Measurements from ENCODE around the gene PRKAR2B.

The PRKAR2B gene

DNA sequence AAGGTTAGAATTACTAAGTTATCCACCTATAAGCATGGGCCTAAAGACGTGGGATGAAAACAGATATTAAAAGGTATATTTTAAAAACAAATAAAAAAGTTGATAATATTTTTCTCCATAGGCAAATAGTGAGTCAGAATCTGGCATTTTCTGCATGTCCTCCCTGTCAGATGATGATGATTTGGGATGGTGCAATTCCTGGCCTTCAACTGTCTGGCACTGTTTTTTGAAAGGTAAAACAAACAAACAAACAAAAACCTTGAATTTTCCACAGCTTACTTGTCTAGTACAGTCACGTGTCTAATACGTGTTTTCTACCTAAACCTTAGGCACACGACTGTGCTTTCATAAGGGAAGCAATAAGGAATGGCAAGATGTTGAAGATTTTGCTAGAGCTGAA, 141.7 kb downstream of the PRKAR2B start:
- H3K4me1 ChIP-seq (ENCODE audit: control insufficient read depth in 5 of 5, insufficient read depth in 5 of 5, low read length in 5 of 5) = peaks cover 0 to 16% (median 5%) of the 10 kb centered on the region in 5 donors
- no peak overlapping the region for H3K9ac ChIP-seq (ENCODE audit: low read length in 5 of 5)
- no peak overlapping the region for H3K4me3 ChIP-seq (ENCODE audit: low read depth in 1 of 5, low read length in 5 of 5)
- no peaks in the 10 kb centered on the region for H3K9me3 ChIP-seq (ENCODE audit: control insufficient read depth in 5 of 5, low read length in 5 of 5)
- peaks cover 62 to 90% (median 86%) of the 10 kb centered on the region in 5 donors for H3K36me3 ChIP-seq (ENCODE audit: control insufficient read depth in 5 of 5, insufficient read depth in 5 of 5, low read length in 5 of 5)
- H3K27ac ChIP-seq (ENCODE audit: low read depth, low read length) = no peak overlapping the region
- no peaks in the 10 kb centered on the region for H3K27me3 ChIP-seq (ENCODE audit: control insufficient read depth in 5 of 5, insufficient read depth in 4 of 5, low read length in 5 of 5)

DNA sequence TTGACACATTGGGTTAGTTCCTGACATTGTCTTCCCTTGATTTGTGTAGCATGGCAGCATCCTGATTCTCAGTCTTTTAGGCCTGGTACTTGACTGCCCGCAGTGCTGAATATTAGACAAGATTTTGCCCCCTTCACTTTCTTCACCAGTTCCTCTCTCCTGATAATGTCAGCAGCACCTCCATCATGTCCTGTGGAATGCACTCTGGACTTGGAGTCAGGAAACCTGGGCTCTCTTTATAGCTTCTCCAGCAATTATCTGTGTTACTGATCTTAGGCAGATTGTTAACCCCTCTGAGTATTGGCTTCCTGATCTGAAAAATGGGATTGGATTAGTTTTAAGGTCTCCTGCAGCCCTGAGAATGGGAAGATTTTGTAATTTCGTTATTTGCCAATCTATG, 143.3 kb downstream of the PRKAR2B start:
- H3K36me3 ChIP-seq (ENCODE audit: control insufficient read depth in 5 of 5, insufficient read depth in 5 of 5, low read length in 5 of 5) = peaks cover 69 to 93% (median 90%) of the 10 kb centered on the region in 5 donors

DNA sequence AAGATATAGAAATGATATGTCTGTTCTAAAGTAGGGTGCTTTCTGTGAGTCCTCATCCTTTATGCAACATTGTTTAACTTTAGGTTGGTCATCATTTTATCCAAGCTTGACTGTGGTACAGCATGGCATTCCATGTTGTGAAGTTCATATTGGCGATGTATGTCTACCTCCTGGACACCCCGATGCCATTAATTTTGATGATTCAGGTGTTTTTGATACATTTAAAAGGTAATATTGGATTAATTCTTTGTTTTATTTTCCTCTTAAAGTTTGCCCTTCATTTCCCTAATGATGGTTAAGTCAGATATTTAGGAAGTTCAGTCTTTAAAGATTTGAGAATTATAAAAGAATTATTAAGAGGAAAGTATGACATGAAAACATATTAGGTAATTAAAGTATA, 145.6 kb downstream of the PRKAR2B start:
- Histone ChIP-seq H3K4me3 (ENCODE audit: low read depth in 1 of 5, low read length in 5 of 5) (no peak overlapping the region), H3K9ac (ENCODE audit: low read length in 5 of 5) (no peak overlapping the region), H3K4me1 (ENCODE audit: control insufficient read depth in 5 of 5, insufficient read depth in 5 of 5, low read length in 5 of 5) (peaks cover 0 to 21% (median 5%) of the 10 kb centered on the region in 5 donors), H3K27me3 (ENCODE audit: control insufficient read depth in 5 of 5, insufficient read depth in 4 of 5, low read length in 5 of 5) (no peaks in the 10 kb centered on the region), H3K27ac (ENCODE audit: low read depth, low read length) (no peak overlapping the region), H3K9me3 (ENCODE audit: control insufficient read depth in 5 of 5, low read length in 5 of 5) (no peaks in the 10 kb centered on the region), H3K36me3 (ENCODE audit: control insufficient read depth in 5 of 5, insufficient read depth in 5 of 5, low read length in 5 of 5) (peaks cover 60 to 93% (median 81%) of the 10 kb centered on the region in 5 donors)

More for the DNA sequence above, 143.3 kb downstream of the PRKAR2B start:
- Histone ChIP-seq H3K27me3 (ENCODE audit: control insufficient read depth in 5 of 5, insufficient read depth in 4 of 5, low read length in 5 of 5) (no peaks in the 10 kb centered on the region), H3K9ac (ENCODE audit: low read length in 5 of 5) (no peak overlapping the region), H3K4me3 (ENCODE audit: low read depth in 1 of 5, low read length in 5 of 5) (no peak overlapping the region), H3K9me3 (ENCODE audit: control insufficient read depth in 5 of 5, low read length in 5 of 5) (no peaks in the 10 kb centered on the region), H3K4me1 (ENCODE audit: control insufficient read depth in 5 of 5, insufficient read depth in 5 of 5, low read length in 5 of 5) (peaks cover 0 to 16% (median 5%) of the 10 kb centered on the region in 5 donors), H3K27ac (ENCODE audit: low read depth, low read length) (no peak overlapping the region)

DNA sequence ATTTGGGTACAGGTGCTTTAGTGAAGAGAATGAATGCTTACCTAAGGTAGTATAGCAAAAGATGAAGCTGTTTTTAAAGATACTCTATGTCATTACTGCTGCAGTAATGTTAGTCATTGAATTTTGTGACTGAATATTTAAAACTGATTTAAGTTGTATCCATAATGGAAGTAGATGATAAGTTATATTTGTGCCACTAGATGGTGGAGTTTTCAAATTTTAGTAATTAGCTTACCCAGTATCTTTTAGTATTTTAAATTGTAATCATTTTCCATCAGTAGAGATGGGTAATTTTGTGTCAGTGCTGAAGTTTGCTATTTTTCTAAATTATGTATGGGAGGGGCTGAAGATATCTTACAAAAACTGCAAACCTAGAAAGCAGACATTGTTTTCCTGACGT, 149.5 kb downstream of the PRKAR2B start:
- Histone ChIP-seq H3K4me1 (ENCODE audit: control insufficient read depth in 5 of 5, insufficient read depth in 5 of 5, low read length in 5 of 5) (peaks cover 0 to 9% (median 0%) of the 10 kb centered on the region in 5 donors), H3K27ac (ENCODE audit: low read depth, low read length) (no peak overlapping the region), H3K36me3 (ENCODE audit: control insufficient read depth in 5 of 5, insufficient read depth in 5 of 5, low read length in 5 of 5) (peaks cover 60 to 91% (median 71%) of the 10 kb centered on the region in 5 donors), H3K27me3 (ENCODE audit: control insufficient read depth in 5 of 5, insufficient read depth in 4 of 5, low read length in 5 of 5) (no peaks in the 10 kb centered on the region), H3K4me3 (ENCODE audit: low read depth in 1 of 5, low read length in 5 of 5) (no peak overlapping the region), H3K9me3 (ENCODE audit: control insufficient read depth in 5 of 5, low read length in 5 of 5) (no peaks in the 10 kb centered on the region), H3K9ac (ENCODE audit: low read length in 5 of 5) (no peak overlapping the region)

DNA sequence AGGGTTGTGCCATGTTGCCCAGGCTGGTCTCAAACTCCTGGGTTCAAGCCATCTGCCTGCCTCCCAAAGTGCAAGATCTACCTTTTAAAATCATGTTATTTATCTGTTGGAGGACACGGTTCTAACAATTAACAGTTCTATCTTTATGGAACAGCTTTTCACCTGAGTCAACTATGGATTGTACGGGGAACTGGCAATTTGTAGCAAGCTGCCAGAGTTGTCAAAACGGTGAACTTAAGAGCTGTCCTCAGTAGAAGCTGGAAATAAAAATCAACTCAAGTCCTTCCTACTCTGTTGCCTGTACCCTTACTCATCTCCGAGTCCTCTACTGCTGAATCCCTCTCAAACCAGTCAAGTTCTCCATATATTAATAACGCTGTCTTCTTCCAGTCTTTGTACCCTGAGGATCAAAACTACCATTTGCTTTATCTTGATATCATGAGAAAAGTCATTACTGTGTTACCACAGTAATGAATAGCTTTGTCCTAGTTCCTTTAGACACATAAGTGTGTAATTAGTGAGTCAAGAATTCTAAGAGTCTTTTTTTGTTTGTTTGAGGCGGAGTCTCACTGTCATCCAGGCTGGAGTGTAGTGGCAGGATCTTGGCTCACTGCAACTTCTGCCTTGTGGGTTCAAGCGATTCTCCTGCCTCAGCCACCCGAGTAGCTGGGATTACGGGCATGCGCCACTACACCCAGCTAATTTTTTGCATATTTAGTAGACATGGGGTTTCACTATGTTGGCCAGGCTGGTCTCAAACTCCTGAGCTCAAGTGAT, 152.5 kb downstream of the PRKAR2B start:
- no peak overlapping the region for H3K27ac ChIP-seq (ENCODE audit: low read depth, low read length)
- H3K36me3 ChIP-seq (ENCODE audit: control insufficient read depth in 5 of 5, insufficient read depth in 5 of 5, low read length in 5 of 5) = peaks cover 62 to 93% (median 69%) of the 10 kb centered on the region in 5 donors

DNA sequence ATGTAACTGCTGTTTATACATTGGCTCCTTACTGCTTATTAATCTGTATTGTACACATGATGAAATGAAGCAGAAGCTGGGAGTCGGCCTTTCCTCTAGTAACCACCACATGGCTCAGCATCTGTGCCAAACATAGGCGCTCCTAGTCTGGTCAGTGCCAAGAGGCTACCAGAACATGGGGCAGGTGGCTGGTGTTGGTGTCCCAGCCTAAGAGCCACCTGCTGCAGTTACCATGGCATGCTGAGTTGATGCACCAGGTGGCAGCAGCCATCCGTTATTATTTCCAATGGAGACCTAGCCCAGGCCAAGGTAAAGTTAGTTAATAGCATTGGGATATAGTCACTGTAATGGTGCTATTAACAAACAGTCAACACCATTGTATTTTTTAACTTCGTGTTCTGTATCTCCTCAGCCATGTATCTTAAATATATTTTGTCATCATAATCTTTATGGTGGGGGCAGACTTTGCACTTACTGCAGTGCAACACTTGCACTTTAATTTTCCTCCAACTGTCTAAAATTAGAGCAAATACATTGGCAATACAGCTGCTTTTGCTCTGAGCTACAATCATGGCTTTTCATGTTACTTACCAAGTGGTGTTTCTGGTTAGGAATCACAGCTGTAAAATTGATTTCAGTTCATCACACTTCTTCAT, 157.4 kb downstream of the PRKAR2B start:
- H3K4me3 ChIP-seq (ENCODE audit: low read depth in 1 of 5, low read length in 5 of 5) = no peak overlapping the region
- no peaks in the 10 kb centered on the region for H3K9me3 ChIP-seq (ENCODE audit: control insufficient read depth in 5 of 5, low read length in 5 of 5)
- H3K27ac ChIP-seq (ENCODE audit: low read depth, low read length) = peak overlapping the region; percentile 1
- H3K27me3 ChIP-seq (ENCODE audit: control insufficient read depth in 5 of 5, insufficient read depth in 4 of 5, low read length in 5 of 5) = no peaks in the 10 kb centered on the region
- H3K4me1 ChIP-seq (ENCODE audit: control insufficient read depth in 5 of 5, insufficient read depth in 5 of 5, low read length in 5 of 5) = peaks cover 0 to 19% (median 8%) of the 10 kb centered on the region in 5 donors
- peaks cover 67 to 87% (median 77%) of the 10 kb centered on the region in 5 donors for H3K36me3 ChIP-seq (ENCODE audit: control insufficient read depth in 5 of 5, insufficient read depth in 5 of 5, low read length in 5 of 5)
- H3K9ac ChIP-seq (ENCODE audit: low read length in 5 of 5) = no peak overlapping the region

More for the DNA sequence above, 152.5 kb downstream of the PRKAR2B start:
- Histone ChIP-seq H3K9ac (ENCODE audit: low read length in 5 of 5) (no peak overlapping the region), H3K4me1 (ENCODE audit: control insufficient read depth in 5 of 5, insufficient read depth in 5 of 5, low read length in 5 of 5) (peaks cover 0 to 10% (median 7%) of the 10 kb centered on the region in 5 donors), H3K9me3 (ENCODE audit: control insufficient read depth in 5 of 5, low read length in 5 of 5) (no peaks in the 10 kb centered on the region), H3K4me3 (ENCODE audit: low read depth in 1 of 5, low read length in 5 of 5) (no peak overlapping the region), H3K27me3 (ENCODE audit: control insufficient read depth in 5 of 5, insufficient read depth in 4 of 5, low read length in 5 of 5) (no peaks in the 10 kb centered on the region)

DNA sequence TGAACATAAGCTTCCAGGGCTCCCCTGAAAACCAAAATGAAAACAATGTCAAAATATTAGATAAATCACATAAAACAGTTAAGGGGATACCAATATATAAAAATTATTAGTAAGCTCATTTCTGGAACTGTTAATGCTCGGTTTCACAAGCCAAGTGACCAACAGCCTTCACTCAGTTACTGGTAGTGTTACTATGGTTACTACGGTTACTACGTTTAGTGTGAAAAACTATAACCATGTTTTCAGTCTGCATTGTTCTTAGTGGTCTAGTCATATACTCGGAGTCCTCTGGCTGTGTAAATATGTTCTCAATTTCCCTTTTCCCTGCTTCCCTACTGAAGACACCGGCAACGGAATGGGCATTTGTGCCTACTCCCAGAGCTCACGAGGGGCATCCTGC, 159.1 kb downstream of the PRKAR2B start:
- no peaks in the 10 kb centered on the region for H3K27me3 ChIP-seq (ENCODE audit: control insufficient read depth in 5 of 5, insufficient read depth in 4 of 5, low read length in 5 of 5)
- H3K4me1 ChIP-seq (ENCODE audit: control insufficient read depth in 5 of 5, insufficient read depth in 5 of 5, low read length in 5 of 5) = peaks cover 0 to 36% (median 25%) of the 10 kb centered on the region in 5 donors
- H3K9ac ChIP-seq (ENCODE audit: low read length in 5 of 5) = no peak overlapping the region
- H3K4me3 ChIP-seq (ENCODE audit: low read depth in 1 of 5, low read length in 5 of 5) = no peak overlapping the region
- peaks cover 58 to 79% (median 68%) of the 10 kb centered on the region in 5 donors for H3K36me3 ChIP-seq (ENCODE audit: control insufficient read depth in 5 of 5, insufficient read depth in 5 of 5, low read length in 5 of 5)
- H3K27ac ChIP-seq (ENCODE audit: low read depth, low read length) = no peak overlapping the region
- no peaks in the 10 kb centered on the region for H3K9me3 ChIP-seq (ENCODE audit: control insufficient read depth in 5 of 5, low read length in 5 of 5)

DNA sequence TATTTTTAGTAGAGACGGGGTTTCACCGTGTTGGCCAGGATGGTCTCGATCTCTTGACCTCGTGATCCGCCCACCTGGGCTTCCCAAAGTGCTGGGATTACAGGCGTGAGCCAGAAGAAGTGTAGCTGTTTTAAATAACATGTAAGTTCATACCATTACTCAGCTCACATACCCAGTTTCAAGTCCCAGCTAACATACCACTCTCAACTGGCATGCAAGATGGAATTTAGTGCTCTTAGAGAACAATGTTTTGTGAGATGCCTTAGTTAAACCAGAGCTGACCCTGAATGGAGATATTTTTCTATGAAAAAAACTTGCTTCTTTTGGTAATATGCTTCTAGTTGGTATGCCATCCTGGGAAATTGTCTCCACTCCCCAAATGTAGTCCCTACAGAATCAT, 161.6 kb downstream of the PRKAR2B start:
- H3K4me1 ChIP-seq (ENCODE audit: control insufficient read depth in 5 of 5, insufficient read depth in 5 of 5, low read length in 5 of 5) = peaks cover 0 to 37% (median 29%) of the 10 kb centered on the region in 5 donors
- no peak overlapping the region for H3K27ac ChIP-seq (ENCODE audit: low read depth, low read length)
- no peak overlapping the region for H3K4me3 ChIP-seq (ENCODE audit: low read depth in 1 of 5, low read length in 5 of 5)
- no peaks in the 10 kb centered on the region for H3K9me3 ChIP-seq (ENCODE audit: control insufficient read depth in 5 of 5, low read length in 5 of 5)
- no peak overlapping the region for H3K9ac ChIP-seq (ENCODE audit: low read length in 5 of 5)
- H3K36me3 ChIP-seq (ENCODE audit: control insufficient read depth in 5 of 5, insufficient read depth in 5 of 5, low read length in 5 of 5) = peaks cover 36 to 78% (median 61%) of the 10 kb centered on the region in 5 donors
- no peaks in the 10 kb centered on the region for H3K27me3 ChIP-seq (ENCODE audit: control insufficient read depth in 5 of 5, insufficient read depth in 4 of 5, low read length in 5 of 5)

DNA sequence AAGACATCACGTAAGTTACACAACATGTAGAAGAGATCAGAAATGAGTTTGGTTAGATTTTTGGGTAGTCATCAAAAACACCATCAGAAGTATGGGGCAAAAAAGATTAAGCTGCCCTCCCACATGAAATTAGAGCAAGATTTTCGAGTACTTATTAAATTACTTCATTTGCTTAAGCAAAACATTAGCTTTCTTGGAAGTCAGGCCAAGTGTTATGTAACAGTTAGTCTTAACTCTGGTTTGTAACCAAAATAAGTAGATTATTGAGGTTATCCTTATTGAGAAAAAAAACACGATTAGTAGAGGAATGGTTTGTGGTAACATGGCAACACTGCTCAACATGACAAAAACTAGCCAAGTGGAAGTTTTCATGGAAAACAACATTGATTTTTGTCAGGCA, 162.2 kb downstream of the PRKAR2B start:
- H3K4me1 ChIP-seq (ENCODE audit: control insufficient read depth in 5 of 5, insufficient read depth in 5 of 5, low read length in 5 of 5) = peaks cover 0 to 32% (median 28%) of the 10 kb centered on the region in 5 donors
- no peaks in the 10 kb centered on the region for H3K27me3 ChIP-seq (ENCODE audit: control insufficient read depth in 5 of 5, insufficient read depth in 4 of 5, low read length in 5 of 5)
- H3K9me3 ChIP-seq (ENCODE audit: control insufficient read depth in 5 of 5, low read length in 5 of 5) = no peaks in the 10 kb centered on the region
- H3K36me3 ChIP-seq (ENCODE audit: control insufficient read depth in 5 of 5, insufficient read depth in 5 of 5, low read length in 5 of 5) = peaks cover 32 to 72% (median 55%) of the 10 kb centered on the region in 5 donors
- peak overlapping the region; percentile 58 for H3K27ac ChIP-seq (ENCODE audit: low read depth, low read length)
- no peak overlapping the region for H3K9ac ChIP-seq (ENCODE audit: low read length in 5 of 5)
- H3K4me3 ChIP-seq (ENCODE audit: low read depth in 1 of 5, low read length in 5 of 5) = no peak overlapping the region

DNA sequence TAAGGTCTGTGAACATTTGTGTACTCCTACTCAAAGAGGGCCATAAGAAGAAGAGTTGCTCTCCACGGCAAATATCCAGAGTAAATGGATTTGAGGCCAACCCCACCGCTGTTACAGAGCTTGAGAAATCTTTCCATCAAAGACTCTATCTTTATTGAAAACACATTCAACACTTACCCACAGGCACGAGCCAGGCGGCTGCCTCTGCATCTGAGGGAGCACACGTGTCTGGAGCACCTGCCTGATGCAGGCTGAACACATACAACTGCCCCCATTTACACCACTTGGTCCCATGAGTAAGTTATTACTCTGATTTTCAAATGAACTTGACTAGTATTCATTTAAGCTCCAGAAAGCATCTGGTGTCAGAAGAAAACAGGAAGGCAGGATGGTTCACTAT, 163.0 kb downstream of the PRKAR2B start:
- no peak overlapping the region for H3K4me3 ChIP-seq (ENCODE audit: low read depth in 1 of 5, low read length in 5 of 5)
- H3K9me3 ChIP-seq (ENCODE audit: control insufficient read depth in 5 of 5, low read length in 5 of 5) = no peaks in the 10 kb centered on the region
- H3K4me1 ChIP-seq (ENCODE audit: control insufficient read depth in 5 of 5, insufficient read depth in 5 of 5, low read length in 5 of 5) = peaks cover 0 to 27% (median 22%) of the 10 kb centered on the region in 5 donors
- no peak overlapping the region for H3K9ac ChIP-seq (ENCODE audit: low read length in 5 of 5)
- H3K27ac ChIP-seq (ENCODE audit: low read depth, low read length) = peak overlapping the region; percentile 58
- peaks cover 26 to 65% (median 48%) of the 10 kb centered on the region in 5 donors for H3K36me3 ChIP-seq (ENCODE audit: control insufficient read depth in 5 of 5, insufficient read depth in 5 of 5, low read length in 5 of 5)
- H3K27me3 ChIP-seq (ENCODE audit: control insufficient read depth in 5 of 5, insufficient read depth in 4 of 5, low read length in 5 of 5) = no peaks in the 10 kb centered on the region
